ENCODE data around the gene NKTR.

DNA sequence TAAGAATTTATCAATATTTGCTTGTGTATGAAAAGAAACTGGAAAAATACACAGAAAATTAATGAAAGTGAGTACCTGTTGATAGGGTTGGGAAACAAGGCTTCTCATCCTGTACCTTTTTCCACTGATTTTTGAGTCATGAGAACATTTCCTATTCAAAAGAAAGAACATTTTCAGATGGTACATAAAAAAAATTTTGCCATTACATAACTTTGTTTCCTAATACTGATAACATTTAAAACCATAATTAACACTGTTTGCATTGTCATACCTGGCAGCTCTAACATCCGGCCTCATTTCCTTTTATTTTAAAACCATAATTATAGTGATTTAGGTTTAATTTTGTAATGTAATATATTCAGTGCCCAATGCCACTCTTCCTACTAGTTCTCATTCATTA, 11.7 kb downstream of the NKTR start:
- TF ChIP-seq, protein P1, sequence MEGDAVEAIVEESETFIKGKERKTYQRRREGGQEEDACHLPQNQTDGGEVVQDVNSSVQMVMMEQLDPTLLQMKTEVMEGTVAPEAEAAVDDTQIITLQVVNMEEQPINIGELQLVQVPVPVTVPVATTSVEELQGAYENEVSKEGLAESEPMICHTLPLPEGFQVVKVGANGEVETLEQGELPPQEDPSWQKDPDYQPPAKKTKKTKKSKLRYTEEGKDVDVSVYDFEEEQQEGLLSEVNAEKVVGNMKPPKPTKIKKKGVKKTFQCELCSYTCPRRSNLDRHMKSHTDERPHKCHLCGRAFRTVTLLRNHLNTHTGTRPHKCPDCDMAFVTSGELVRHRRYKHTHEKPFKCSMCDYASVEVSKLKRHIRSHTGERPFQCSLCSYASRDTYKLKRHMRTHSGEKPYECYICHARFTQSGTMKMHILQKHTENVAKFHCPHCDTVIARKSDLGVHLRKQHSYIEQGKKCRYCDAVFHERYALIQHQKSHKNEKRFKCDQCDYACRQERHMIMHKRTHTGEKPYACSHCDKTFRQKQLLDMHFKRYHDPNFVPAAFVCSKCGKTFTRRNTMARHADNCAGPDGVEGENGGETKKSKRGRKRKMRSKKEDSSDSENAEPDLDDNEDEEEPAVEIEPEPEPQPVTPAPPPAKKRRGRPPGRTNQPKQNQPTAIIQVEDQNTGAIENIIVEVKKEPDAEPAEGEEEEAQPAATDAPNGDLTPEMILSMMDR (IDR thresholded peaks at IDR 0.05): no peak
- TF ChIP-seq POLR2A (IDR thresholded peaks at IDR 0.05): no peak

All from lower leg skin (tissue), 3 donors.